ENCODE measurements around the gene CTXND2. TPM values are rescaled to one million over a fixed set of nuclear protein-coding genes. Genes with fewer than 3 reads are reported as not detected.
"Not testable (repeated sequence)": the region's sequence is repeated elsewhere in the genome, so short reads cannot be mapped to it uniquely, and the experiment has no call there.

The CTXND2 gene
- total and polyA plus RNA-seq, 4 experiments from 2014 or later: not detected

DNA sequence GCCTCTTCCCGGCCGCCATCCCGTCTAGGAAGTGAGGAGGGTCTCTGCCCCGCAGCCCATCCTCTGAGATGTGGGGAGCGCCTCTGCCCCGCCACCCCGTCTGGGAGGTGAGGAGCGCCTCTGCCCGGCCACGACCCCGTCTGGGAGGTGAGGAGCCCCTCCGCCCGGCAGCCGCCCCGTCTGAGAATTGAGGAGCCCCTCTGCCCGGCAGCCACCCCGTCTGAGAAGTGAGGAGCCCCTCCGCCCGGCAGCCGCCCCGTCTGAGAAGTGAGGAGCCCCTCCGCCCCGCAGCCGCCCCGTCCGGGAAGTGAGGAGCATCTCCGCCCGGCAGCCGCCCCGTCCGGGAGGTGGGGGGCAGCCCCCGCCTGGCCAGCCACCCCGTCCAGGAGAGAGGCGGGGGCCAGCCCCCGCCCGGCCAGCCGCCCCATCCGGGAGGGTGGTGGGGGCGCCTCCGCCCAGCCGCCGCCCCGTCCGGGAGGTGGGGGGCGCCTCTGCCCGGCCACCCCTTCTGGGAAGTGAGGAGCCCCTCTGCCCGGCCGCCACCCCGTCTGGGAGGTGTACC is 36.1 kb upstream of the CTXND2 start:
- H3K4me3 ChIP-seq (ENCODE audit: low read length in 2 of 2); H3K27me3 ChIP-seq (ENCODE audit: insufficient read depth, low read length); H3K9me3 Mint-ChIP-seq; H3K4me1 ChIP-seq (ENCODE audit: insufficient read depth, low read length); intact Hi-C loops (cut with micrococcal nuclease); H3K4me1 Mint-ChIP-seq; H3K27me3 Mint-ChIP-seq; H3K27ac ChIP-seq (ENCODE audit: low read depth, low read length); CTCF ChIA-PET (ENCODE audit: partially characterized antibody); POLR2A ChIA-PET (ENCODE audit: partially characterized antibody); H3K9me3 ChIP-seq (ENCODE audit: control insufficient read depth in 1 of 2, low read length in 2 of 2); H3K27ac Mint-ChIP-seq; H3K4me3 Mint-ChIP-seq; DNase-seq: not testable (repeated sequence)
- peaks cover 34 to 38% of the 10 kb centered on the region in 2 donors for H3K36me3 Mint-ChIP-seq
- peaks cover 13% of the 10 kb centered on the region for H3K36me3 ChIP-seq (ENCODE audit: insufficient read depth, low read length)

DNA sequence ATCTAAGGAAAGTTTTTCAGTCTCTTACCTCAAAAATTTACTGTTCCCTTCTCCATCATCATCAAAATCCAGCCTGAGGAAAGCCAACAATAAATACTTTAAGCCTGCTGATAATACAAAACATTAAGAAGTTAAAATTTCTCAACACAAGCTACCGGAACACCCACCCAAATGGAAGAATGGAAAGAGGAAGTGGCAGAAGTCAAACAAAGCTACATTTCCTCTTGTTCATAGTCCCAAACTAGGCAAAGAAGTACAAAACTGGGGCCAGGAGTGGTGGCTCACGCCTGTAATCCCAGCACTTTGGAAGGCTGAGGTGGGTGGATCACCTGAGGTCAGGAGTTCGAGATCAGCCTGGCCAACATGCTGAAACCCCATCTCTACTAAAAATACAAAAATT is 34.2 kb upstream of the CTXND2 start:
- POLR2A ChIA-PET (ENCODE audit: partially characterized antibody): interaction anchor here (0.8 kb wide), 1 partner anchor 14 kb away, joined by 4 read pairs; no protein-coding TSS in a partner anchor
- H3K4me3 Mint-ChIP-seq; H3K27me3 Mint-ChIP-seq; CTCF ChIA-PET (ENCODE audit: partially characterized antibody); H3K27ac ChIP-seq (ENCODE audit: low read depth, low read length); H3K27ac Mint-ChIP-seq; H3K27me3 ChIP-seq (ENCODE audit: insufficient read depth, low read length); H3K9me3 Mint-ChIP-seq; DNase-seq; H3K4me1 ChIP-seq (ENCODE audit: insufficient read depth, low read length); H3K9me3 ChIP-seq (ENCODE audit: control insufficient read depth in 1 of 2, low read length in 2 of 2); H3K4me1 Mint-ChIP-seq; H3K4me3 ChIP-seq (ENCODE audit: low read length in 2 of 2); intact Hi-C loops (cut with micrococcal nuclease): not testable (repeated sequence)
- peaks cover 17% of the 10 kb centered on the region for H3K36me3 ChIP-seq (ENCODE audit: insufficient read depth, low read length)
- peaks cover 30 to 34% of the 10 kb centered on the region in 2 donors for H3K36me3 Mint-ChIP-seq

DNA sequence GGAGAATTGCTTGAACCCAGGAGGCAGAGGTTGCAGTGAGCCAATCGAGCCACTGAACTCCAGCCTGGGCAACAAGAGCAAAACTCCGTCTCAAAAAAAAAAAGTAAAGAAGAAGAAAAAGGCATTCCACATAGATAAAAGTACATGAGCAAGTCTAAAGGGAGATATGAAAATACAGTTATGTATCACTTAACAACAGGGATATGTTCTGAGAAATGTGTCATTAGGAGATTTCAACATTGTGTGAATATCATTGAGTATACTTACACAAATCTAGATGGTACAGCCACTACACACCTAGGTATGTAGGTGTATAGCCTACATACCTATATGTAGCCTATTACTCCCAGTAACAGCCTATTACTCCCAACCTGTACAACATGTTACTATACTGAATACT is 23.2 kb upstream of the CTXND2 start:
- no peak overlapping the region for H3K4me3 ChIP-seq (ENCODE audit: low read length in 2 of 2)
- ChIA-PET CTCF (ENCODE audit: partially characterized antibody) (no interaction called here), POLR2A (ENCODE audit: partially characterized antibody) (no interaction called here)
- no peak overlapping the region for H3K27ac ChIP-seq (ENCODE audit: low read depth, low read length)
- Mint-ChIP-seq H3K9me3 (peaks cover 0 to 2% (median 0%) of the 10 kb centered on the region in 8 donors), H3K4me3 (no peak overlapping the region), H3K27ac (peak overlapping the region in 1 of 7 donors; percentile 25), H3K27me3 (no peaks in the 10 kb centered on the region), H3K4me1 (peaks cover 12 to 20% (median 18%) of the 10 kb centered on the region in 4 donors), H3K36me3 (peaks cover 11% of the 10 kb centered on the region in 2 donors)
- no peaks in the 10 kb centered on the region for H3K4me1 ChIP-seq (ENCODE audit: insufficient read depth, low read length)
- DNase-seq: no peak
- H3K36me3 ChIP-seq (ENCODE audit: insufficient read depth, low read length): no peaks in the 10 kb centered on the region
- intact Hi-C loops (cut with micrococcal nuclease): no loop called here
- H3K9me3 ChIP-seq (ENCODE audit: control insufficient read depth in 1 of 2, low read length in 2 of 2): no peaks in the 10 kb centered on the region
- H3K27me3 ChIP-seq (ENCODE audit: insufficient read depth, low read length): no peaks in the 10 kb centered on the region

DNA sequence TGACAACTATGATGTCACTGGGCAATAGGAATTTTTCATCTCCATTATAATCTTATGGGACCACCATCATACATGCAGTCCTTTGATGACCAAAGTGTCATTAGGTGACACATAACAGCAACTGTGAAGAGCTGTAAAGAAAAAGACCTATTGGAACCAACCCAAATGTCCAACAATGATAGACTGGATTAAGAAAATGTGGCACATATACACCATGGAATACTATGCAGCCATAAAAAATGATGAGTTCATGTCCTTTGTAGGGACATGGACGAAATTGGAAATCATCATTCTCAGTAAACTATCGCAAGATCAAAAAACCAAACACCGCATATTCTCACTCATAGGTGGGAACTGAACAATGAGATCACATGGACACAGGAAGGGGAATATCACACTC is 22.7 kb upstream of the CTXND2 start:
- POLR2A ChIA-PET (ENCODE audit: partially characterized antibody); H3K9me3 ChIP-seq (ENCODE audit: control insufficient read depth in 1 of 2, low read length in 2 of 2); H3K9me3 Mint-ChIP-seq; H3K27me3 ChIP-seq (ENCODE audit: insufficient read depth, low read length); H3K27ac ChIP-seq (ENCODE audit: low read depth, low read length); H3K4me1 ChIP-seq (ENCODE audit: insufficient read depth, low read length); H3K4me3 Mint-ChIP-seq; H3K27ac Mint-ChIP-seq; DNase-seq; H3K27me3 Mint-ChIP-seq; CTCF ChIA-PET (ENCODE audit: partially characterized antibody); H3K4me3 ChIP-seq (ENCODE audit: low read length in 2 of 2); H3K36me3 ChIP-seq (ENCODE audit: insufficient read depth, low read length); intact Hi-C loops (cut with micrococcal nuclease): not testable (repeated sequence)
- H3K36me3 Mint-ChIP-seq: peaks cover 8 to 11% of the 10 kb centered on the region in 2 donors
- peaks cover 12 to 20% (median 17%) of the 10 kb centered on the region in 4 donors for H3K4me1 Mint-ChIP-seq

DNA sequence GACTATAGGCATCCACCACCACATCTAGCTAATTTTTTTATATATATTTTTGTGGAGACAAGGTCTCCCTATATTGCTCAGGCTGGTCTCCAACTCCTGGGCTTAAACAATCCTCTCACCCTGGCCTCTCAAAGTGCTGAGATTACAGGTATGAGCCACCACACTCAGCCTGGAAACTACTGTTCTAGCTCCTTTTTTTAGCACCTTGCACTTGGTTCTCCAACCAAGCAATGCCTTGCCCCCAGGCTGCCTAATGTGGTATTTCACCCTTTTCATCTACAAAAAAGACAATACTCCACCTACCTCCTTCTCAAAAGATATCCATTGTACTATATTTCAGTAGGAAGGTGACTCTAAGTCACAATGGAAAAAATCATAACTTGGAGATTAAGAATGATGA is 17.3 kb upstream of the CTXND2 start:
- peaks cover 21 to 25% of the 10 kb centered on the region in 2 donors for H3K36me3 Mint-ChIP-seq
- no peaks in the 10 kb centered on the region for H3K27me3 ChIP-seq (ENCODE audit: insufficient read depth, low read length)
- H3K36me3 ChIP-seq (ENCODE audit: insufficient read depth, low read length): no peaks in the 10 kb centered on the region
- no peak overlapping the region for H3K4me3 Mint-ChIP-seq
- ChIA-PET POLR2A (ENCODE audit: partially characterized antibody) (interaction anchor here (0.6 kb wide), 1 partner anchor 10 kb away, joined by 4 read pairs; no protein-coding TSS in a partner anchor), CTCF (ENCODE audit: partially characterized antibody) (interaction anchor here (0.8 to 1.3 kb wide), 2 partner anchors 25 to 125 kb away, joined by 3 to 4 read pairs; no protein-coding TSS in a partner anchor)
- intact Hi-C loops (cut with micrococcal nuclease): no loop called here
- peaks cover 7% of the 10 kb centered on the region for H3K4me1 ChIP-seq (ENCODE audit: insufficient read depth, low read length)
- H3K4me1 Mint-ChIP-seq: peaks cover 33 to 51% (median 34%) of the 10 kb centered on the region in 4 donors
- H3K27ac Mint-ChIP-seq: peak overlapping the region in 5 of 7 donors; percentile 3 to 49 (median 35)
- no peak overlapping the region for H3K4me3 ChIP-seq (ENCODE audit: low read length in 2 of 2)
- no peak for DNase-seq
- peaks cover 0 to 2% (median 0%) of the 10 kb centered on the region in 8 donors for H3K9me3 Mint-ChIP-seq
- H3K27me3 Mint-ChIP-seq: no peaks in the 10 kb centered on the region
- H3K9me3 ChIP-seq (ENCODE audit: control insufficient read depth in 1 of 2, low read length in 2 of 2): no peaks in the 10 kb centered on the region
- no peak overlapping the region for H3K27ac ChIP-seq (ENCODE audit: low read depth, low read length)

DNA sequence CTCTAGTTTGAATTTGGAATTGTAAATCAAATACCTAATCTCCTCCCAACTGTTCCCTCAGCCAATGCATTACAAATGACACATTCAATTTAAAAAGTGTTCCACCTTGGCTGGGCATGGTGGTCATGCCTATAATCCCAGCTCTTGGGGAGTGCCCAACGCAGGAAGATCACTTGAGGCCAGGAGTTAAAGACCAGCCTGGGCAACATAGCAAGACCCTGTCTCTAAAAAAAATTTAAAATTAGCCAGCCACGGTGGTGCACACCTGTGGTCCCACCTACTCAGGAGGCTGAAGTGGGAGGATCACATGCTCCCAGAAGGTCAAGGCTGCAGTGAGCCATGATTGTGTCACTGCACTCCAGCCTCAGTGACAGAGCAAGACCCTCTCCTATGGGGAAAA is 14.4 kb upstream of the CTXND2 start:
- Mint-ChIP-seq H3K27ac (peak overlapping the region in 1 of 7 donors; percentile 83), H3K36me3 (peaks cover 21 to 26% of the 10 kb centered on the region in 2 donors), H3K9me3 (peaks cover 0 to 2% (median 0%) of the 10 kb centered on the region in 8 donors), H3K4me1 (peaks cover 36 to 62% (median 48%) of the 10 kb centered on the region in 4 donors), H3K27me3 (no peaks in the 10 kb centered on the region), H3K4me3 (no peak overlapping the region)
- intact Hi-C loops (cut with micrococcal nuclease): no loop called here
- H3K4me1 ChIP-seq (ENCODE audit: insufficient read depth, low read length): peaks cover 24% of the 10 kb centered on the region
- H3K4me3 ChIP-seq (ENCODE audit: low read length in 2 of 2): no peak overlapping the region
- no peaks in the 10 kb centered on the region for H3K36me3 ChIP-seq (ENCODE audit: insufficient read depth, low read length)
- H3K9me3 ChIP-seq (ENCODE audit: control insufficient read depth in 1 of 2, low read length in 2 of 2): no peaks in the 10 kb centered on the region
- ChIA-PET CTCF (ENCODE audit: partially characterized antibody) (no interaction called here), POLR2A (ENCODE audit: partially characterized antibody) (no interaction called here)
- no peak overlapping the region for H3K27ac ChIP-seq (ENCODE audit: low read depth, low read length)
- no peak for DNase-seq
- H3K27me3 ChIP-seq (ENCODE audit: insufficient read depth, low read length): no peaks in the 10 kb centered on the region

DNA sequence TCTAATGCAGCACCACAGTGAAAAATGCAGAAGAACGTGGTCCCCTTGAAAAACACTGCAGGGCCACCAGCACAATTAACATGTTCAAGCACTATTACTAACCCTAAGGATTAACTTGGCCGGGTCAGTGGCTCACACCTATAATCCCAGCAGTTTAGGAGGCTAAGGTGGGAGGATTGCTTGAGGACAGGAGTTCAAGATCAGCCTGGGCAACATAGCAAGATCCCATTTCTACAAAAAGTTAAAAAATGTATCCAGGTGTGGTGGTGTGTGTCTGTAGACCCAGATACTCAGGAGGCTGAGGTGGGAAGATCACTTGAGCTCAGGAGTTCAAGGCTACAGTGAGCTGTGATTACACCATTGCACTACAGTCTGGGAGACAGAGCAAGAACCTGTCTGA is 13.4 kb upstream of the CTXND2 start:
- ChIA-PET CTCF (ENCODE audit: partially characterized antibody) (no interaction called here), POLR2A (ENCODE audit: partially characterized antibody) (no interaction called here)
- no peaks in the 10 kb centered on the region for H3K27me3 Mint-ChIP-seq
- Histone ChIP-seq H3K4me3 (ENCODE audit: low read length in 2 of 2) (no peak overlapping the region), H3K27ac (ENCODE audit: low read depth, low read length) (no peak overlapping the region), H3K9me3 (ENCODE audit: control insufficient read depth in 1 of 2, low read length in 2 of 2) (no peaks in the 10 kb centered on the region), H3K4me1 (ENCODE audit: insufficient read depth, low read length) (peaks cover 25% of the 10 kb centered on the region), H3K27me3 (ENCODE audit: insufficient read depth, low read length) (no peaks in the 10 kb centered on the region), H3K36me3 (ENCODE audit: insufficient read depth, low read length) (no peaks in the 10 kb centered on the region)
- peaks cover 28 to 53% (median 44%) of the 10 kb centered on the region in 4 donors for H3K4me1 Mint-ChIP-seq
- H3K36me3 Mint-ChIP-seq: peaks cover 13 to 24% of the 10 kb centered on the region in 2 donors
- peak overlapping the region in 1 of 7 donors; percentile 27 for H3K27ac Mint-ChIP-seq
- peak overlapping the region in 2 of 8 donors; percentile 35 to 39 for H3K4me3 Mint-ChIP-seq
- no peaks in the 10 kb centered on the region for H3K9me3 Mint-ChIP-seq
- intact Hi-C loops (cut with micrococcal nuclease): no loop called here
- no peak for DNase-seq
